Glutamatergic neuron (in vitro differentiated cells): Measurements from ENCODE around the gene ZNF254. TPM values are rescaled to one million over a fixed set of nuclear protein-coding genes. Genes with fewer than 3 reads are reported as not detected.

ENCODE experiments used
- DNase-seq: peaks from one replicate; pipeline ENCODE4 v3.0.0; 2022
- H3K27ac Mint-ChIP-seq: one replicate; pipeline ENCODE4 v1.8.0; 2020; ENCODE audit warnings: mild to moderate bottlenecking, mixed read lengths, inconsistent platforms; ENCODE audit not compliant: unreplicated experiment
- H3K27me3 Mint-ChIP-seq: one replicate; pipeline ENCODE4 v1.8.0; 2020; ENCODE audit warnings: mild to moderate bottlenecking, moderate library complexity, mixed read lengths, inconsistent platforms; ENCODE audit not compliant: unreplicated experiment
- H3K36me3 Mint-ChIP-seq: one replicate; pipeline ENCODE4 v1.8.0; 2020; ENCODE audit warnings: mild to moderate bottlenecking, mixed read lengths, inconsistent platforms; ENCODE audit not compliant: unreplicated experiment
- H3K4me1 Mint-ChIP-seq: one replicate; pipeline ENCODE4 v1.8.0; 2020; ENCODE audit warnings: mild to moderate bottlenecking, low read depth, mixed read lengths, inconsistent platforms; ENCODE audit not compliant: unreplicated experiment
- H3K4me3 Mint-ChIP-seq: one replicate; pipeline ENCODE4 v1.8.0; 2020; ENCODE audit warnings: mild to moderate bottlenecking, mixed read lengths, inconsistent platforms; ENCODE audit not compliant: unreplicated experiment
- H3K9me3 Mint-ChIP-seq: one replicate; pipeline ENCODE4 v1.8.0; 2020; ENCODE audit warnings: mild to moderate bottlenecking, moderate library complexity, mixed read lengths, inconsistent platforms; ENCODE audit not compliant: unreplicated experiment
- total RNA-seq: library from RNA; stranded (reverse); fragmentation: NEBNext Ultra II Directional; extraction: Animal tissue kit (Norgen Biotek cat#: 25700); gene quantifications from one replicate; pipeline ENCODE4 v1.2.1, GENCODE V29; 2021; ENCODE audit not compliant: unreplicated experiment
- TF ChIP-seq, protein P1 (sequence below): fragments of 200-600 bp; sonication (generic); IDR thresholded peaks from one replicate; pipeline ENCODE4 v1.5.0; 2021; ENCODE audit not compliant: partially characterized antibody, unreplicated experiment

Gene ZNF254
- total RNA-seq, 1 donor from 2014 or later = 56.0 TPM

GRCh38 chr19:24055548-24055947 is 31.4 kb upstream of the ZNF254 start:
- Mint-ChIP-seq H3K27me3 (peaks cover 4% of the 10 kb centered on the region), H3K27ac (peak overlapping the region; percentile 35), H3K4me1 (no peaks in the 10 kb centered on the region), H3K9me3 (no peaks in the 10 kb centered on the region), H3K4me3 (no peak overlapping the region), H3K36me3 (peaks cover 30% of the 10 kb centered on the region)
- TF ChIP-seq, protein P1, sequence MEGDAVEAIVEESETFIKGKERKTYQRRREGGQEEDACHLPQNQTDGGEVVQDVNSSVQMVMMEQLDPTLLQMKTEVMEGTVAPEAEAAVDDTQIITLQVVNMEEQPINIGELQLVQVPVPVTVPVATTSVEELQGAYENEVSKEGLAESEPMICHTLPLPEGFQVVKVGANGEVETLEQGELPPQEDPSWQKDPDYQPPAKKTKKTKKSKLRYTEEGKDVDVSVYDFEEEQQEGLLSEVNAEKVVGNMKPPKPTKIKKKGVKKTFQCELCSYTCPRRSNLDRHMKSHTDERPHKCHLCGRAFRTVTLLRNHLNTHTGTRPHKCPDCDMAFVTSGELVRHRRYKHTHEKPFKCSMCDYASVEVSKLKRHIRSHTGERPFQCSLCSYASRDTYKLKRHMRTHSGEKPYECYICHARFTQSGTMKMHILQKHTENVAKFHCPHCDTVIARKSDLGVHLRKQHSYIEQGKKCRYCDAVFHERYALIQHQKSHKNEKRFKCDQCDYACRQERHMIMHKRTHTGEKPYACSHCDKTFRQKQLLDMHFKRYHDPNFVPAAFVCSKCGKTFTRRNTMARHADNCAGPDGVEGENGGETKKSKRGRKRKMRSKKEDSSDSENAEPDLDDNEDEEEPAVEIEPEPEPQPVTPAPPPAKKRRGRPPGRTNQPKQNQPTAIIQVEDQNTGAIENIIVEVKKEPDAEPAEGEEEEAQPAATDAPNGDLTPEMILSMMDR = no peak
- no peak for DNase-seq

DNA sequence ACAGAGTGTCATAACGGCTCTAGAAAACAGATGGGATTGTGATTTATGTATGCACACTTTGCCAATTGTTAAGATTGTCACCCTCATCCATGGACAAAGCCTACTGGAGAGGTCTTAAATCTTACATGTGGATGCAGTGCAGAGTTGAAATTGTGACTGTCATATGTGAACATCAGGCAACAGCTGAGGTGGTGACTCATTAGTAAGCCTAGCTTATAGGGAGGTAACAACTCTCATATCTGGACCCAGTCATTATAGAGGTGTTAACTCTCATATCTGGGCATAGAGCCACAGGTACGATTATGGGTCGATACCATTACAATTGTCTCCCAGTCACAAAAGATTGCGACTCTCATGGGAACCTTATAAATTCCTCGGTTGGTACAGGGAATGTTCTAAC is 29.8 kb upstream of the ZNF254 start:
- peaks cover 23% of the 10 kb centered on the region for H3K36me3 Mint-ChIP-seq
- peaks cover under 1% of the 10 kb centered on the region for H3K9me3 Mint-ChIP-seq
- no peak overlapping the region for H3K27ac Mint-ChIP-seq
- TF ChIP-seq, protein P1 = no peak
- H3K4me3 Mint-ChIP-seq = no peak overlapping the region
- no peaks in the 10 kb centered on the region for H3K4me1 Mint-ChIP-seq
- H3K27me3 Mint-ChIP-seq = peaks cover 7% of the 10 kb centered on the region
- DNase-seq = no peak

DNA sequence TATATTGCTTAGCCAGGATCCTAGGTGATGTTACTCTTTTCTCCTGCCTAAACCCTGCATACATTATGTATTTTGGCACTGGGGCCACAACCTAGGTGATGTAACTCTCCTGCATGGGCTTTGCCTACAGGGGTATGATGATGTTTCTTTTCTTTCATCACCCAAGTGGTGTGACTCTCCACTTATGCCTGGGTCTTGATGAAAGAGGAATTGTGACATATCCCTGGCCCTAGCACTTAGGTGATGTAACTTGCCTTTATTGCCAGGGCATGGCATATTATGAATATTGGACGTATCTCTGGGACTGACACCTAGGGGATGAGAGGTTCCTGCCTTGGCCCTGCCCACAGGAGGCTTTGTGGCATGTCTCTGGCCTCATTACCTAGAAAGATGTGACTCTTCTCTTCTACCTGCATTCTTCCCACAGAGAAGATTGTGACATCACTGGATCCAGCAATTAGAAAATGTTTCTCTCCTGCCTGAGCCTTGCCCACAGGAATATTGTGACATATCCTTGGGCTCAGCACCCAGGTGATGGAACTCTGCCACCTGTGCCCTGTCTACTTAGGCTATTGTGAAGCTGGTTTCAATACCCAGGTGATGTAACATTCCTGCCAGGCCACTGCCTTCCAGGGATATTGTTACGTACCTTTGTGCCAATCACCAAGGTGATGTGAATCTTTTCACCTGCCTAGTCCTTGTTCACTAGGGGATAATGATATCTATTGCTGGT is 27.3 kb upstream of the ZNF254 start:
- no peak for DNase-seq
- no peaks in the 10 kb centered on the region for H3K4me1 Mint-ChIP-seq
- H3K9me3 Mint-ChIP-seq = peaks cover 2% of the 10 kb centered on the region
- H3K27me3 Mint-ChIP-seq = peaks cover 3% of the 10 kb centered on the region
- H3K4me3 Mint-ChIP-seq = no peak overlapping the region
- TF ChIP-seq, protein P1 = no peak
- H3K36me3 Mint-ChIP-seq = peaks cover 15% of the 10 kb centered on the region
- no peak overlapping the region for H3K27ac Mint-ChIP-seq

GRCh38 chr19:24060687-24061356 is 26.2 kb upstream of the ZNF254 start:
- no peaks in the 10 kb centered on the region for H3K4me1 Mint-ChIP-seq

More at GRCh38 chr19:24060687-24061356, 26.2 kb upstream of the ZNF254 start:
- peaks cover 15% of the 10 kb centered on the region for H3K36me3 Mint-ChIP-seq
- H3K27ac Mint-ChIP-seq = no peak overlapping the region
- DNase-seq = no peak
- TF ChIP-seq, protein P1 = no peak
- peaks cover 2% of the 10 kb centered on the region for H3K9me3 Mint-ChIP-seq
- peaks cover 3% of the 10 kb centered on the region for H3K27me3 Mint-ChIP-seq
- no peak overlapping the region for H3K4me3 Mint-ChIP-seq
